ENCODE results near the gene ELAC2.

ELAC2 gene

GRCh38 chr17:13024526-13025257 lies 6.9 kb upstream of the ELAC2 start:
- peak; percentile 44 to 48 for DNase-seq (ENCODE audit: low read depth in 1 of 2, low spot score in 1 of 2)

- DNase-seq (ENCODE audit: low read depth in 1 of 2, low spot score in 1 of 2) = no peak
These were observed 6.2 kb upstream of the ELAC2 start for GRCh38 chr17:13024016-13024415.

GRCh38 chr17:13016881-13017654 lies 759 bp downstream of the ELAC2 start:
- DNase-seq (ENCODE audit: low read depth in 1 of 2, low spot score in 1 of 2) = no peak

- DNase-seq (ENCODE audit: low read depth in 1 of 2, low spot score in 1 of 2) = no peak
These were observed 3.0 kb downstream of the ELAC2 start for GRCh38 chr17:13014801-13015200.

- no peak for DNase-seq (ENCODE audit: low read depth in 1 of 2, low spot score in 1 of 2)
These were observed 6.9 kb downstream of the ELAC2 start for GRCh38 chr17:13010959-13011358.

GRCh38 chr17:13008461-13008860 lies 9.4 kb downstream of the ELAC2 start:
- no peak for DNase-seq (ENCODE audit: low read depth in 1 of 2, low spot score in 1 of 2)

- no peak for DNase-seq (ENCODE audit: low read depth in 1 of 2, low spot score in 1 of 2)
These were observed 12.3 kb downstream of the ELAC2 start for GRCh38 chr17:13005530-13005929.

GRCh38 chr17:13004336-13004735 lies 13.5 kb downstream of the ELAC2 start:
- no peak for DNase-seq (ENCODE audit: low read depth in 1 of 2, low spot score in 1 of 2)

GRCh38 chr17:13003927-13004326 lies 13.9 kb downstream of the ELAC2 start:
- no peak for DNase-seq (ENCODE audit: low read depth in 1 of 2, low spot score in 1 of 2)

- no peak for DNase-seq (ENCODE audit: low read depth in 1 of 2, low spot score in 1 of 2)
These were observed 14.4 kb downstream of the ELAC2 start for GRCh38 chr17:13003454-13003851.

GRCh38 chr17:13002761-13003453 lies 14.9 kb downstream of the ELAC2 start:
- DNase-seq (ENCODE audit: low read depth in 1 of 2, low spot score in 1 of 2) = peak in 1 of 2 donors; percentile 22

GRCh38 chr17:13001991-13002615 lies 15.7 kb downstream of the ELAC2 start:
- no peak for DNase-seq (ENCODE audit: low read depth in 1 of 2, low spot score in 1 of 2)

GRCh38 chr17:13000561-13000960 lies 17.3 kb downstream of the ELAC2 start:
- no peak for DNase-seq (ENCODE audit: low read depth in 1 of 2, low spot score in 1 of 2)

GRCh38 chr17:12998874-12999273 lies 19.0 kb downstream of the ELAC2 start:
- DNase-seq (ENCODE audit: low read depth in 1 of 2, low spot score in 1 of 2) = no peak

- no peak for DNase-seq (ENCODE audit: low read depth in 1 of 2, low spot score in 1 of 2)
These were observed 19.4 kb downstream of the ELAC2 start for GRCh38 chr17:12998461-12998860.

- no peak for DNase-seq (ENCODE audit: low read depth in 1 of 2, low spot score in 1 of 2)
These were observed 20.9 kb downstream of the ELAC2 start for GRCh38 chr17:12996941-12997340.

GRCh38 chr17:12996357-12996756 lies 21.5 kb downstream of the ELAC2 start:
- DNase-seq (ENCODE audit: low read depth in 1 of 2, low spot score in 1 of 2) = no peak

GRCh38 chr17:12995896-12996295 lies 21.9 kb downstream of the ELAC2 start:
- DNase-seq (ENCODE audit: low read depth in 1 of 2, low spot score in 1 of 2) = no peak

- DNase-seq (ENCODE audit: low read depth in 1 of 2, low spot score in 1 of 2) = no peak
These were observed 22.5 kb downstream of the ELAC2 start for GRCh38 chr17:12995106-12995895.

- no peak for DNase-seq (ENCODE audit: low read depth in 1 of 2, low spot score in 1 of 2)
These were observed 23.3 kb downstream of the ELAC2 start for GRCh38 chr17:12994341-12995074.

All from stimulated activated CD4-positive, alpha-beta T cell treated with anti-CD3 and anti-CD28 coated beads, Interleukin-15, amount 100 ng/mL, for 1 hour (primary cell).